GM12878 (cell line): ENCODE data around the gene SAMD9L. TPM values are rescaled to one million over a fixed set of nuclear protein-coding genes. Genes with fewer than 3 reads are reported as not detected.

Source experiments
- ATAC-seq: fragments of 200-7000 bp; cut with Tn5 transposase; 3 replicates; pipeline ENCODE4 v1.9.1; 2020; ENCODE audit warnings: mild to moderate bottlenecking, moderate library complexity
- BruUV-seq: library from RNA; stranded (reverse); fragments of 400-500 nt; replicated peaks from 2 replicates; lab custom pipeline; 2021; lab: Mats Ljungman, UMichigan
- CTCF ChIA-PET: fragments of 300-600 bp; sonication (Branson Sonifier 250); formaldehyde crosslinking; extraction: SDS; loops from one replicate; lab custom pipeline; 2021; ENCODE audit warnings: inconsistent platforms; lab: Yijun Ruan, JAX
- POLR2A ChIA-PET: fragments of 350-600 bp; formaldehyde crosslinking; extraction: SDS; loops from one replicate; lab custom pipeline; 2021; ENCODE audit warnings: inconsistent platforms; lab: Charles Lee
- RAD21 ChIA-PET: fragments of 300-600 bp; sonication (Branson Sonifier 250); formaldehyde crosslinking; loops from one replicate; lab custom pipeline; 2023; ENCODE audit warnings: antibody characterized with exemption; ENCODE audit not compliant: unreplicated experiment; lab: Charles Lee
- SMC1A ChIA-PET: fragments of 300-600 bp; sonication (Branson Sonifier 250); formaldehyde crosslinking; loops from one replicate; lab custom pipeline; 2023; ENCODE audit not compliant: unreplicated experiment, uncharacterized antibody; lab: Charles Lee
- DNase-seq: peaks from one replicate; pipeline ENCODE4 v3.0.0-alpha.2; 2011; ENCODE audit warnings: low read depth, low spot score
- FAIRE-seq: peaks from 3 replicates; lab custom pipeline; 2011; peaks lifted over from hg19 to GRCh38; lab: Jason Lieb, UNC
- H2AFZ ChIP-seq: 2 replicates; pipeline ENCODE4 v1.6.0; 2011; ENCODE audit warnings: low read depth, low read length, control low read depth; ENCODE audit not compliant: control insufficient read depth
- H3K27ac ChIP-seq: 2 replicates; pipeline ENCODE4 v1.5.1; 2011; ENCODE audit warnings: control low read depth; ENCODE audit not compliant: control insufficient read depth, insufficient read depth
- H3K27me3 ChIP-seq, 2 experiments: replicated peaks in 1 of 2; 2 replicates each; pipeline versions ENCODE4 v1.6.0 to v1.6.1; 2011; ENCODE audit warnings: low read length in 1 of 2; ENCODE audit not compliant: control insufficient read depth in 2 of 2, insufficient read depth in 2 of 2
- H3K36me3 ChIP-seq, 2 experiments: 2 replicates each; pipeline ENCODE4 v1.5.1; 2011; ENCODE audit warnings: low read length in 1 of 2; ENCODE audit not compliant: control insufficient read depth in 2 of 2, insufficient read depth in 2 of 2
- H3K4me1 ChIP-seq: 2 replicates; pipeline ENCODE4 v1.6.1; 2011; ENCODE audit warnings: mild to moderate bottlenecking, low read length, moderate library complexity, mixed read lengths; ENCODE audit not compliant: control insufficient read depth, insufficient read depth
- H3K4me2 ChIP-seq: 2 replicates; pipeline ENCODE4 v1.6.0; 2011; ENCODE audit warnings: control low read depth; ENCODE audit not compliant: control insufficient read depth, insufficient read depth
- H3K4me3 ChIP-seq: fragments of 200-600 bp; sonication (generic); 2 replicates; pipeline ENCODE4 v1.5.1; 2016
- H3K79me2 ChIP-seq: 2 replicates; pipeline ENCODE4 v1.6.0; 2011; ENCODE audit warnings: low read length; ENCODE audit not compliant: control insufficient read depth, insufficient read depth
- H3K9ac ChIP-seq: 2 replicates; pipeline ENCODE4 v1.8.0; 2011; ENCODE audit warnings: low read length, control low read depth, mixed read lengths; ENCODE audit not compliant: control insufficient read depth, insufficient read depth
- H3K9me3 ChIP-seq: replicated peaks from 3 replicates; pipeline ENCODE4 v1.5.1; 2011; ENCODE audit warnings: mild to moderate bottlenecking, low read length; ENCODE audit not compliant: control insufficient read depth, insufficient read depth
- H4K20me1 ChIP-seq: 2 replicates; pipeline ENCODE4 v1.6.0; 2011; ENCODE audit not compliant: control insufficient read depth, insufficient read depth
- CBX3 ChIP-seq: fragments of 200-600 bp; sonication (generic); IDR thresholded peaks from 2 replicates; pipeline ENCODE4 v1.6.1; 2016; ENCODE audit warnings: low read depth, borderline replicate concordance
- E2F8 ChIP-seq: fragments of 450-650 bp; IDR thresholded peaks from 2 replicates; pipeline ENCODE4 v1.6.1; 2018; ENCODE audit warnings: mild to moderate bottlenecking, low read depth, moderate library complexity; ENCODE audit not compliant: partially characterized antibody
- E4F1 ChIP-seq: fragments of 450-650 bp; IDR thresholded peaks from 2 replicates; pipeline ENCODE4 v1.6.1; 2018; ENCODE audit warnings: borderline replicate concordance, mild to moderate bottlenecking; ENCODE audit not compliant: partially characterized antibody
- EED ChIP-seq: sonication (generic); IDR thresholded peaks from 2 replicates; pipeline ENCODE4 v1.6.1; 2016; ENCODE audit warnings: antibody characterized with exemption, low read depth
- ELK1 ChIP-seq: IDR thresholded peaks from 2 replicates; pipeline ENCODE4 v1.6.1; 2012; ENCODE audit warnings: low read depth, low read length, improper control_type of control experiment
- IKZF1 ChIP-seq: fragments of 450-650 bp; conservative IDR thresholded peaks from 2 replicates; pipeline ENCODE4 v1.6.1; 2017; ENCODE audit warnings: antibody characterized with exemption, mild to moderate bottlenecking
- JUND ChIP-seq: IDR thresholded peaks from 2 replicates; pipeline ENCODE4 v1.6.1; 2012; ENCODE audit warnings: low read depth, mild to moderate bottlenecking, low read length, improper control_type of control experiment, moderate library complexity
- MEF2A ChIP-seq: IDR thresholded peaks from 2 replicates; pipeline ENCODE4 v1.6.1; 2011; ENCODE audit warnings: low read depth, mild to moderate bottlenecking, low read length, moderate library complexity; ENCODE audit not compliant: insufficient read depth
- NR2C2 ChIP-seq: IDR thresholded peaks from 2 replicates; pipeline ENCODE4 v1.6.1; 2011; ENCODE audit warnings: borderline replicate concordance, low read depth; ENCODE audit not compliant: control insufficient read depth, insufficient read length
- RFX5 ChIP-seq: IDR thresholded peaks from 2 replicates; pipeline ENCODE4 v1.6.1; 2011; ENCODE audit warnings: low read depth, low read length, improper control_type of control experiment
- SPI1 ChIP-seq: IDR thresholded peaks from 2 replicates; pipeline ENCODE4 v1.6.1; 2011; ENCODE audit warnings: low read depth, mild to moderate bottlenecking, low read length, moderate library complexity, borderline replicate concordance; ENCODE audit not compliant: insufficient read depth
- TCF7 ChIP-seq: IDR thresholded peaks from 2 replicates; pipeline ENCODE4 v1.6.1; 2014; ENCODE audit warnings: antibody characterized with exemption, borderline replicate concordance
- ZBTB11 ChIP-seq: fragments of 450-650 bp; formaldehyde crosslinking; IDR thresholded peaks from 2 replicates; pipeline ENCODE4 v1.5.0; 2022; ENCODE audit warnings: mild to moderate bottlenecking, missing genetic modification characterization
- ZNF217 ChIP-seq: fragments of 450-650 bp; IDR thresholded peaks from 2 replicates; pipeline ENCODE4 v1.6.1; 2017; ENCODE audit warnings: antibody characterized with exemption, mild to moderate bottlenecking
- ZNF274 ChIP-seq: IDR thresholded peaks from one replicate; pipeline ENCODE4 v1.8.0; 2011; ENCODE audit not compliant: insufficient read length, insufficient read depth
- WGBS: methylation state at CpG from one replicate; pipeline ENCODE4 v1.1.6; 2016; ENCODE audit warnings: low lambda C conversion rate; ENCODE audit not compliant: insufficient replicate concordance, insufficient coverage; ENCODE audit errors: missing lambda C conversion rate; 5-methylcytosine and 5-hydroxymethylcytosine counted together
- in situ Hi-C: fragments of 300-500 bp; cut with MboI; formaldehyde crosslinking; loops from 9 replicates; pipeline ENCODE4 v1.14.3; 2018; ENCODE audit warnings: mixed read lengths
- intact Hi-C: fragments of 100-400 bp; cut with micrococcal nuclease; formaldehyde crosslinking; loops from one replicate; pipeline ENCODE4 v1.14.2; 2022; ENCODE audit not compliant: unreplicated experiment
- polyA plus RNA-seq, 11 experiments: library from polyadenylated mRNA; depleted of rRNA in 4 of 11; unstranded in 6 of 11; stranded (reverse) in 5 of 11; fragments of >200 nt; fragmentation: Nextera tagmentation in 4 of 11; fragmentation: Illumina TruSeq in 1 of 11; extraction: Ambion mirVana in 4 of 11; extraction: Trizol in 1 of 11; gene quantifications; 1 replicate in 1 of 11; 2 replicates in 10 of 11; pipeline versions ENCODE4 v1.2.1 to v1.2.3, GENCODE V29; 2011 to 2016; ENCODE audit warnings: inconsistent platforms in 2 of 11, missing spikeins in 2 of 11, low read depth in 1 of 11
- total RNA-seq, 4 experiments: library from RNA; depleted of rRNA in 3 of 4; stranded (reverse); fragments of >200 nt in 3 of 4; fragmentation: Illumina TruSeq in 1 of 4; extraction: Trizol in 1 of 4; gene quantifications; 2 replicates each; pipeline versions ENCODE4 v1.2.1 to v1.2.3, GENCODE V29; 2013 to 2021

Gene SAMD9L
- total and polyA plus RNA-seq, 10 of the 15 experiments (the other 5 are each of a cell fraction or from before 2014, with no cell fraction given) = 22.3 to 51.3 (median 29.6) TPM

GRCh38 chr7:93196336-93196735, 48.2 kb upstream of the SAMD9L start:
- ATAC-seq = no peak; the same call in 2 of the 3 replicates
- no peak for TF ChIP-seq ZNF217
- TF ChIP-seq CBX3 = no peak
- TF ChIP-seq EED = no peak
- no peak for TF ChIP-seq MEF2A
- no peak for TF ChIP-seq IKZF1
- TF ChIP-seq ZNF274 = no peak
- no peak for TF ChIP-seq SPI1
- no peak for TF ChIP-seq E4F1
- TF ChIP-seq RFX5 = no peak
- no peak for TF ChIP-seq NR2C2
- TF ChIP-seq E2F8 = no peak
- no peak for TF ChIP-seq JUND
- no peak for TF ChIP-seq ZBTB11 (CRISPR knock-in tag)
- no peak for TF ChIP-seq ELK1
- no peak for TF ChIP-seq TCF7

More at GRCh38 chr7:93196336-93196735, 48.2 kb upstream of the SAMD9L start:
- Histone ChIP-seq H3K79me2 (no peaks in the 10 kb centered on the region), H3K4me2 (no peak overlapping the region), H3K4me3 (no peak overlapping the region), H2AFZ (no peak overlapping the region), H3K4me1 (no peaks in the 10 kb centered on the region), H3K36me3 (no peaks in the 10 kb centered on the region), H3K9me3 (no peaks in the 10 kb centered on the region), H4K20me1 (no peaks in the 10 kb centered on the region), H3K9ac (no peak overlapping the region), H3K27me3 (0 out of 4 replicates have a peak, but pooled peaks cover 0 to 3% of the 10 kb centered on the region in 2 experiments), H3K27ac (no peak overlapping the region)
- POLR2A ChIA-PET = no interaction called here
- in situ Hi-C loops (no loop called here), intact Hi-C loops (no loop called here)
- no TSS peak for BruUV-seq
- CTCF ChIA-PET = no interaction called here
- WGBS = 48% methylated on average over 2 of the region's 2 CpGs
- SMC1A ChIA-PET = interaction anchor here (1.1 to 1.6 kb wide), 3 partner anchors 9 to 16 kb away, joined by 3 to 4 read pairs (median 3); no protein-coding TSS in a partner anchor
- DNase-seq = no peak
- RAD21 ChIA-PET = no interaction called here
- FAIRE-seq = no peak
